RWPE1 (cell line): Measurements from ENCODE around the gene CYP2U1.

Experiments used
- CTCF ChIA-PET: fragments of 350-600 bp; sonication (Branson Sonifier 250); formaldehyde crosslinking; extraction: SDS; loops from one replicate; lab custom pipeline; 2021; lab: Yijun Ruan, JAX
- POLR2A ChIA-PET: fragments of 400-600 bp; formaldehyde crosslinking; extraction: SDS; loops from one replicate; lab custom pipeline; 2020; ENCODE audit warnings: antibody characterized with exemption; ENCODE audit not compliant: low non-redundant PET; lab: Yijun Ruan, JAX
- DNase-seq: peaks from one replicate; pipeline ENCODE4 v3.0.0; 2012; ENCODE audit warnings: low spot score
- H3K27ac ChIP-seq: fragments of 450-650 bp; 2 replicates; pipeline ENCODE4 v1.5.1; 2017
- TF ChIP-seq, protein P1 (sequence below): fragments of 450-650 bp; conservative IDR thresholded peaks from 2 replicates; pipeline ENCODE4 v1.5.1; 2017; ENCODE audit warnings: low read depth, mild to moderate bottlenecking

Gene CYP2U1

DNA sequence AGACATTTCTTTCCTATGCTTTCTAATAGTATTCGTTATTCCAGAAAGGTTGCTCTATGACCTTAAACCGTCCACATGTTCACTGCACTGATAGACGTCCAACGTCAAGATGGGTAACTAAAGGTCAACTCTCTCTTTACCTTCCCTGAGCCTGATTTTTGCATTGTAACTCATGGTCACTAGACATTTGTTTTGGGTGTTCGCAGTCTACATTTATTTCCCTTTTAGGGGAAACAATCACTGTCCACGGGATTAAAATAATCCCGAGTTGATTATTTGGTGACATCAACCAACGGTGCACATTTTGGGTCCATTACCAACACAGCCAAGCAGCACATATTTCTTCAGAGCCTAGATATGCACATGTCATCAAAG lies 57.8 kb downstream of the CYP2U1 start:
- TF ChIP-seq, protein P1, sequence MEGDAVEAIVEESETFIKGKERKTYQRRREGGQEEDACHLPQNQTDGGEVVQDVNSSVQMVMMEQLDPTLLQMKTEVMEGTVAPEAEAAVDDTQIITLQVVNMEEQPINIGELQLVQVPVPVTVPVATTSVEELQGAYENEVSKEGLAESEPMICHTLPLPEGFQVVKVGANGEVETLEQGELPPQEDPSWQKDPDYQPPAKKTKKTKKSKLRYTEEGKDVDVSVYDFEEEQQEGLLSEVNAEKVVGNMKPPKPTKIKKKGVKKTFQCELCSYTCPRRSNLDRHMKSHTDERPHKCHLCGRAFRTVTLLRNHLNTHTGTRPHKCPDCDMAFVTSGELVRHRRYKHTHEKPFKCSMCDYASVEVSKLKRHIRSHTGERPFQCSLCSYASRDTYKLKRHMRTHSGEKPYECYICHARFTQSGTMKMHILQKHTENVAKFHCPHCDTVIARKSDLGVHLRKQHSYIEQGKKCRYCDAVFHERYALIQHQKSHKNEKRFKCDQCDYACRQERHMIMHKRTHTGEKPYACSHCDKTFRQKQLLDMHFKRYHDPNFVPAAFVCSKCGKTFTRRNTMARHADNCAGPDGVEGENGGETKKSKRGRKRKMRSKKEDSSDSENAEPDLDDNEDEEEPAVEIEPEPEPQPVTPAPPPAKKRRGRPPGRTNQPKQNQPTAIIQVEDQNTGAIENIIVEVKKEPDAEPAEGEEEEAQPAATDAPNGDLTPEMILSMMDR, result no peak
- peak overlapping the region; percentile 77 for H3K27ac ChIP-seq
- CTCF ChIA-PET, result no interaction called here
- DNase-seq, result no peak
- POLR2A ChIA-PET, result no interaction called here

DNA sequence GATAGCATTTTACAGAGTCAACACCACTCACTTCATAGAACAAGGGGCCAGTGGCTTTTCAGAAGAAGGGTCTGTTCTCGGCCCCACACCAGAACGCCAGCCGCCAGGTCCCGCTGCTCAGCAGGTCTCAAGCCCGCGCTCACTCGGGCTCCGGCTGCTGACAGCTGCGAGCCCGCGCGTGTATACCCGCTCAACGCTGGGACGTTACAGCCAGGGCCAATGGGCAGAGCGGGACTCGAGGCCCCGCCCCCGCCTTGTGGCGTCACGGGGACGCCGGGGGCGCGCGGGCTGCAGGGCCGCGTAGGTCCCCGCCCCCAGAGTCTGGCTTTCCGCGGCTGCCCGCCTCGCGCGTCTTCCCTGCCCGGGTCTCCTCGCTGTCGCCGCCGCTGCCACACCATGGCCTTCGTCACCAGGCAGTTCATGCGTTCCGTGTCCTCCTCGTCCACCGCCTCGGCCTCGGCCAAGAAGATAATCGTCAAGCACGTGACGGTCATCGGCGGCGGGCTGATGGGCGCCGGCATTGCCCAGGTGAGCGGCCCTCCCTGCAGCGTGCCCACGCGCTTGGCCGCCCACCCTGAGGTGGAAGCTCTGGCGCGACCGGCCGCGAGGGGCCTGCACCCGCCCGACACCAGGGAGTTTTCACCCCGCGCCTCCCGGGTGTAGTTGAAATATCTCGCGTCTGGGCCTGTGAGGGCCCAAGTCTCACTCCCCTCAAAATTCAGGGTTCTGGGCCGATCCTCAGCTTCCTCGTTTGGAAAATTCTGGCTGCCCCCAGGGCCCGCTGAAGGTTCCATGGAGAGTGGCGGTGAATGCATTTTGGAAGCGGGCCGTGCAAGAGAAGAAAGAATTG lies 58.4 kb downstream of the CYP2U1 start, which contains the start of gene HADH:
Gene HADH, plus strand, starts transcription at position 353 of the 850 bp plus-strand sequence. Its CDS starts 44 bp downstream, at position 397.
- CTCF ChIA-PET, result interaction anchor here (1.0 kb wide), 1 partner anchor 29 kb away, joined by 4 read pairs; no protein-coding TSS in a partner anchor
- peak within 1 kb of the TSS; percentile 77 for H3K27ac ChIP-seq
- POLR2A ChIA-PET, result interaction anchor here (0.6 kb wide), 1 partner anchor 1825 kb away, joined by 5 read pairs; no protein-coding TSS in a partner anchor
- peak; percentile 95 for DNase-seq
- TF ChIP-seq, protein P1, result no peak

DNA sequence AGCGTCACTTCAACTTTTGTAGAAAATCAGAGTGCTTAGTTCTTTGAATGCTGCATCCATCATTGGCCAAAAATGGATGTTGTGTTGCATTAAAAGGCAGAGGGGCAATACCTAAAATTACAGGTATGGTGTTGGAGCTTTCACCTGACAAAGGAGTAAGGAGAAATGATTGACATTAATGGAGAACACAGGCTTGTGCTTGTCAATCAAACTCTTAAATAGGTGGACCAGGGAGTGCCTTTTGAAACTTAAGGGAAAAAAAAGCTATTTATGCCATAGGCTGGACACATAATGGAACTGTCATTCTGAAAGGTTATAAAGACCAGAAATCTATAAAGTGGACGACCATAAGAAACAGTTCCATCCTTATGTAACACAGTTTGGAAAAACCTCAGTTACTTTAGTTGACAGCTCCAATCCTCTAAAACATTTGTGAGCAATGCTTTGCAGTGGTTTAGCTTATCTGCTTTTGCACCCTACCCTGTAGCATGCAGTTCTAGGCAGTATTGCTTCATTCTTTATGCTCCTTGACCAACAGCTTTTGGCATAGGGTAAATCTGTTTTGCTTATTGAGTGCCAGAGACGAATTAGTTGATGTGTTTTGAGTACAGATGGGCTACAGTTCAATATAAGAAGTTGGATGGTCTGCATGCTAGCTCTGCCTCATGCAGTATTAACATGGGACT lies 60.7 kb downstream of the CYP2U1 start:
- no peak for DNase-seq
- H3K27ac ChIP-seq, result no peak overlapping the region
- TF ChIP-seq, protein P1, result no peak
- ChIA-PET POLR2A (no interaction called here), CTCF (no interaction called here)

DNA sequence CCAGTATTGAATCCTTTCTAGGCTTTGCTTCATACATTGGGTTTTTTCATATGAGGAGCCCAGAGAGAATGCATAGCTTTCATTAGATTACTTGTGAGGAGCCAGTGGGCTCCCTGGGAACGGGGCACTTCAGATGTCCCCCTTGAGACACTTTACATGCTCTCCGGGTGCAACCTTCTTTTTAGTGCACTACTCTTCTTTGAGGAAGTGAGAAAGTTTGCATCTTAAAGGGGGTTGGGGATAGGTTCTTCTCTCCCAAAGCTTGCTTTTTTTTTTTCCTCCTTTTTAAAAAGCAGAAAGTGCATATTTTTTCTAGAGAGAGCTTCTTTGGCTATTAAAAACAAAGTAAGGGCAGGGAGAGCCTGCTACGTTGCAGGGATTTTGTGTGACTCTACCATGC lies 62.6 kb downstream of the CYP2U1 start:
- H3K27ac ChIP-seq, result no peak overlapping the region
- TF ChIP-seq, protein P1, result no peak
- no peak for DNase-seq
- ChIA-PET POLR2A (interaction anchor here (0.7 kb wide), 1 partner anchor 617 kb away, joined by 3 read pairs; no protein-coding TSS in a partner anchor), CTCF (interaction anchor here (0.6 kb wide), 1 partner anchor 1728 kb away, joined by 3 read pairs; no protein-coding TSS in a partner anchor)

DNA sequence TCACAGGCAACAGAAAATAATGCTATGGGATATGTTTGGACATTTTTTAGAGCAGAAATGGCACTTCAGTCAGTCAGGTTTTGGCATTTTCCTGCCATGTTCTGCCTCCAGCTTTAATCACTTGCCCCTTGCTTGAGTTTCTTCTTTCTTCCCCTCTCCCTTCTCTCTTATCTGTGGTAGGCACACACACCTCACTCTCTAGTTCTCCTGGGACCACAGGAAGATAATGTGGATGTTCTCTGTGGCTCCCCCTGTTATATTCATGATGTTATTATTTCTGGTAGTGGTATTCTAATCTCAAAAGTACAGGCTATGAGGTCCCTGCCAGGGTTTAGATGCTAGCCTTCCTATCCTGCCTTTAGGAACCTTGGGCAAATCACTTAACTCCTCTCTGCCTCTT lies 63.5 kb downstream of the CYP2U1 start:
- no peak for DNase-seq
- POLR2A ChIA-PET, result no interaction called here
- CTCF ChIA-PET, result interaction anchor here (0.6 kb wide), 1 partner anchor 578 kb away, joined by 3 read pairs; no protein-coding TSS in a partner anchor
- TF ChIP-seq, protein P1, result no peak
- no peak overlapping the region for H3K27ac ChIP-seq
